ENCODE measurements around the gene CHML. TPM values are rescaled to one million over a fixed set of nuclear protein-coding genes. Genes with fewer than 3 reads are reported as not detected.

The CHML gene
- total and polyA plus RNA-seq, 2 of the 8 experiments (the other 6 are each of a cell fraction or from before 2014, with no cell fraction given) = 11.5 to 82.4 TPM

GRCh38 chr1:241610056-241610815 lies 29.9 kb downstream of the CHML start:
- no peak overlapping the region for H3K4me2 ChIP-seq (ENCODE audit: insufficient read depth in 1 of 2, low read depth in 2 of 2, low read length in 2 of 2)
- no peak overlapping the region for H3K9ac ChIP-seq (replicated peaks in 1 of 4; ENCODE audit: extremely low read depth in 1 of 4, low read depth in 3 of 4, low read length in 3 of 4)
- H3K56ac ChIP-seq (replicated peaks; ENCODE audit: insufficient read length, low read depth, low read length) = no peak overlapping the region
- H3K79me1 ChIP-seq (ENCODE audit: low read depth, low read length) = no peaks in the 10 kb centered on the region
- FAIRE-seq (no peak), DNase-seq (ENCODE audit: low read depth in 1 of 2, low spot score in 2 of 2) (no peak)
- H2BK120ac ChIP-seq (replicated peaks; ENCODE audit: low read depth, low read length) = no peak overlapping the region
- H4K5ac ChIP-seq (ENCODE audit: insufficient read length, low read depth, low read length) = no peak overlapping the region
- no peaks in the 10 kb centered on the region for H3K23me2 ChIP-seq (ENCODE audit: low read depth, low read length)
- no peak overlapping the region for H3K14ac ChIP-seq (ENCODE audit: insufficient read length)
- POLR2A ChIA-PET (ENCODE audit: partially characterized antibody) = interaction anchor here (1.2 to 1.3 kb wide), 2 partner anchors 13 to 237 kb away, joined by 3 read pairs; partner anchors contain the start of gene EXO1
- no peaks in the 10 kb centered on the region for H3K36me3 ChIP-seq (ENCODE audit: control insufficient read depth in 2 of 4, insufficient read depth in 4 of 4, low read length in 3 of 4)
- H3K4ac ChIP-seq (replicated peaks; ENCODE audit: insufficient read length, low read depth, low read length) = no peak overlapping the region
- no peak overlapping the region for H2AK5ac ChIP-seq (ENCODE audit: low read depth, low read length)
- no peaks in the 10 kb centered on the region for H3K4me1 ChIP-seq (replicated peaks in 1 of 4; ENCODE audit: control insufficient read depth in 3 of 4, insufficient read depth in 4 of 4, low read length in 3 of 4)
- no peak overlapping the region for H3K27ac ChIP-seq (ENCODE audit: low read depth, low read length)
- no peak overlapping the region for H3K4me3 ChIP-seq (ENCODE audit: extremely low read depth in 1 of 4, insufficient read depth in 2 of 4, low read depth in 3 of 4, low read length in 4 of 4)
- H4K8ac ChIP-seq (ENCODE audit: extremely low read depth, insufficient read depth, low read length) = no peak overlapping the region
- H3K27me3 ChIP-seq (replicated peaks in 1 of 4; ENCODE audit: control insufficient read depth in 3 of 4, extremely low read depth in 1 of 4, insufficient read depth in 3 of 4, low read length in 3 of 4) = no peaks in the 10 kb centered on the region
- no peak overlapping the region for H2BK20ac ChIP-seq (ENCODE audit: low read length)
- no peak overlapping the region for H2BK15ac ChIP-seq (ENCODE audit: low read length)
- CTCF ChIA-PET (ENCODE audit: partially characterized antibody) = interaction anchor here (0.6 to 3.5 kb wide), 58 partner anchors 8 to 878 kb away, joined by 3 to 43 read pairs (median 4); partner anchors contain the start of genes CHML, KMO and OPN3
- no peak overlapping the region for H2BK5ac ChIP-seq (ENCODE audit: low read depth, low read length)
- no peak overlapping the region for H4K91ac ChIP-seq (replicated peaks; ENCODE audit: insufficient read length, low read length)
- no peak overlapping the region for H2BK12ac ChIP-seq (ENCODE audit: low read depth, low read length)
- 84% methylated on average over 8 of the region's 8 CpGs; no CpG with 5 or more reads in 1 of the 2 experiments for WGBS, 2 experiments (ENCODE audit: extremely low coverage in 1 of 2, insufficient coverage in 1 of 2, insufficient read length in 1 of 2, insufficient replicate concordance in 2 of 2, low coverage in 1 of 2, low lambda C conversion rate in 2 of 2, missing lambda C conversion rate in 1 of 2)
- H3K9me3 ChIP-seq (ENCODE audit: insufficient read depth in 2 of 2, low read depth in 1 of 2, low read length in 1 of 2) = no peaks in the 10 kb centered on the region
- H3K18ac ChIP-seq (ENCODE audit: extremely low read depth, low read length) = no peak overlapping the region
- H2AFZ ChIP-seq (ENCODE audit: low read length) = no peak overlapping the region
- H3K23ac ChIP-seq (ENCODE audit: insufficient read length) = peak overlapping the region; percentile 33
- H4K20me1 ChIP-seq (replicated peaks in 1 of 2; ENCODE audit: control insufficient read depth in 1 of 2, insufficient read depth in 2 of 2, low read length in 2 of 2) = peaks cover 2 to 3% of the 10 kb centered on the region in 2 experiments
- no peaks in the 10 kb centered on the region for H3K79me2 ChIP-seq (ENCODE audit: control insufficient read depth in 1 of 2, insufficient read depth in 2 of 2, low read length in 2 of 2)
- TF ChIP-seq HDAC2 (IDR thresholded peaks at IDR 0.05; ENCODE audit: borderline replicate concordance in 1 of 2, low read depth in 2 of 2, low read length in 2 of 2) (no peak), TEAD4 (IDR thresholded peaks at IDR 0.05; ENCODE audit: low read depth, low read length) (no peak), SP4 (IDR thresholded peaks at IDR 0.05; ENCODE audit: low read length) (no peak), BCL11A (IDR thresholded peaks at IDR 0.05; ENCODE audit: low read depth in 2 of 2, low read length in 2 of 2) (no peak), POLR2A (IDR thresholded peaks at IDR 0.05; ENCODE audit: control extremely low read depth in 1 of 2, low read depth in 2 of 2, low read length in 2 of 2) (no peak), SAP30 (IDR thresholded peaks at IDR 0.05; ENCODE audit: insufficient read depth, insufficient replicate concordance, low read length) (no peak), TCF12 (IDR thresholded peaks at IDR 0.05; ENCODE audit: low read depth, low read length) (no peak), SIRT6 (IDR thresholded peaks at IDR 0.05; ENCODE audit: low read length) (no peak)
- TF ChIP-seq, protein P1, sequence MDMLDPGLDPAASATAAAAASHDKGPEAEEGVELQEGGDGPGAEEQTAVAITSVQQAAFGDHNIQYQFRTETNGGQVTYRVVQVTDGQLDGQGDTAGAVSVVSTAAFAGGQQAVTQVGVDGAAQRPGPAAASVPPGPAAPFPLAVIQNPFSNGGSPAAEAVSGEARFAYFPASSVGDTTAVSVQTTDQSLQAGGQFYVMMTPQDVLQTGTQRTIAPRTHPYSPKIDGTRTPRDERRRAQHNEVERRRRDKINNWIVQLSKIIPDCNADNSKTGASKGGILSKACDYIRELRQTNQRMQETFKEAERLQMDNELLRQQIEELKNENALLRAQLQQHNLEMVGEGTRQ (IDR thresholded peaks at IDR 0.05; ENCODE audit: low read length) = no peak
- TF ChIP-seq, protein P2, sequence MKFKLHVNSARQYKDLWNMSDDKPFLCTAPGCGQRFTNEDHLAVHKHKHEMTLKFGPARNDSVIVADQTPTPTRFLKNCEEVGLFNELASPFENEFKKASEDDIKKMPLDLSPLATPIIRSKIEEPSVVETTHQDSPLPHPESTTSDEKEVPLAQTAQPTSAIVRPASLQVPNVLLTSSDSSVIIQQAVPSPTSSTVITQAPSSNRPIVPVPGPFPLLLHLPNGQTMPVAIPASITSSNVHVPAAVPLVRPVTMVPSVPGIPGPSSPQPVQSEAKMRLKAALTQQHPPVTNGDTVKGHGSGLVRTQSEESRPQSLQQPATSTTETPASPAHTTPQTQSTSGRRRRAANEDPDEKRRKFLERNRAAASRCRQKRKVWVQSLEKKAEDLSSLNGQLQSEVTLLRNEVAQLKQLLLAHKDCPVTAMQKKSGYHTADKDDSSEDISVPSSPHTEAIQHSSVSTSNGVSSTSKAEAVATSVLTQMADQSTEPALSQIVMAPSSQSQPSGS (IDR thresholded peaks at IDR 0.05; ENCODE audit: low read length) = no peak

All from H1 (cell line).